ENCODE results near the gene DBNDD1.

DNA sequence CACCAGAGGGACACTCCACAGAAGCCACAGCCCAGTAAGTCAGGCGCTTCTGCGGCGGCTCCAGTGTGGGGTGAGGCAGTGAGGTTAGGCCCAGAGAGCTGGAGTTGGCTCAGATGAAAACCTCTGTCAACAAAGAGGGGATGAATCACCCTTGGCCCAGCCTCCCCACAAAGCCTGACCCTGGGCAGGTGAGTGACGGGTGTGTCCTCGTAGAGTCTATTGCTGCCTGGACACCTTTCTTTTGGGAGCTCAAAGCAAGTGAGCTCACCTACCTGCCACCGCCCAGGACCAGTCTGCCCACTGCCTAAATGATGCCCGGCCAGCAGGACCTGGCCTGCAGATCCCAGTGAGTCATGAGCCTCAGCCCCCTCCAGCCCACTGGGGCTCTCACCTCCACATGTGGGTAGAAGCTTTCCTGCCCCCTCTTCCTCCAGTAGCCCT lies 24.9 kb upstream of the DBNDD1 start:
- TF ChIP-seq CTCF (IDR thresholded peaks at IDR 0.05) (no peak), POLR2A (IDR thresholded peaks at IDR 0.05) (no peak)
